Measurements from ENCODE around the gene CEBPE.

Gene CEBPE

DNA sequence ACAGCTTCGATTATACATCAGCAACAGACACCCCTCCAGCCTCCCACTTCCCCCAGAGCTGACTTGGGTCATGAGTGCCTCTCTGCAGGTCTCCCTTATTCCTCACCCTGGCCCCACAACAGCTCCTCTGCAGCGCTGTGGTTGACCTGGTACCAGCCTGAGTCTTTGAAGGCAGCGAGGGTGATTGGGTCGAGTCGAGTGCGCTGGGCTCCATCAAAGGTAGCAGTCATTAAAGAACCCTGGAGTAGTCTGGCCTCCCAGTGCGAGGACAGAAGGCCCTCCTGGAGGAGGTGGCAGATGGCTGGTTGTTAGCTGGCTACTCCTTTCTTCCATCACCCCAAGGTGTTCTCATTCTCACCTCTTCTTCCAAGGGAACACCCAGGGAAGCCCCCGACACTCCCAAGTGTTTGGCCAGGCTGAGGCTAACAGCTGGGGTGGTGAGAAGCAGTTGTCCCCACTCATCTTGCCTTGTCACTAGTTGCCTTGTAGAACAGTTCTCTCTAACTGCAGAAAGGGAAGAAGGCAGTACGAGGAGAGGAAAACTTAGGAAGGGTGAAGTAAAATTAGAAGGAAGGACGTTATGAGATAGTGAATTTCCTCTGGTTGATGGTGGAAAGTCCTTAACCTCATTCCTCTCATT lies 16.9 kb downstream of the CEBPE start:
- DNase-seq, result no peak

DNA sequence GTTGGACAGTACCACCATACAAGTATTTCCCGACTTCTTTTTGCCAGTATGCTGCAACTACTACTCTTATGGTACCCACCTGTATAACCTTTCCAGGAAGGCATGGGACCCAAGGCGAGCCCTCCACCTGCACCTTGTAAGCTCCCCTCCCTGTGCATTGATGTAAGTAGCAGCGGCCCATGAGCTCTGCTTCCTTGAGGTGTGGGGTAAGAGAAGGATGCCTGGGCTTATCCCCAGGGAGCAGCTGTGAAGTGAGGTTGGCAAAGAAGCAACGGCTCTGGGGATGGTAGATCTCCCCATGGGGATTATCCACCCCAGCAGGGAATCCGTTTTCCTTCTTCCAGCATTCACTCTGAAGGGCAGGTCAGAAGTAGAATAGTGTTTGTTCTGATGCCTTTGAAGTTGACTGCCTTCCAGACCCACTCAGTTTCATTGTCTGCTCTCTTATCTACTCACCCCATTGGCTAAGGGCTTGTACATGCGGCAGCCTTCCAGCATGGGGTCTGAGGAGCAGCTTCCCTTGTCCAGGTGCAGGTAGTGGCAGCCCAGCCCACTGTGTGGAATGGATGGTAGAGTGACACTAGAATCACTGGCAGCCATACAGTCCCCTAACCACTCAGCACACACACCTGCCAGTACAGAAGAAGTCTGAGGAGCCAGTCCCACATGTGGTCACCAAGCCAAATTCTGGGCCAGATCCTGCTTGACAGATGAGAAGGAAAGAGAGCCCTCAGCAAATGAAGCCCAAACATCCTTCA lies 17.7 kb downstream of the CEBPE start:
- DNase-seq, result peak in 1 of 2 experiments; percentile 38

GRCh38 chr14:23099212-23099861 lies 19.7 kb downstream of the CEBPE start:
- DNase-seq, result peak in 1 of 2 experiments; percentile 44

DNA sequence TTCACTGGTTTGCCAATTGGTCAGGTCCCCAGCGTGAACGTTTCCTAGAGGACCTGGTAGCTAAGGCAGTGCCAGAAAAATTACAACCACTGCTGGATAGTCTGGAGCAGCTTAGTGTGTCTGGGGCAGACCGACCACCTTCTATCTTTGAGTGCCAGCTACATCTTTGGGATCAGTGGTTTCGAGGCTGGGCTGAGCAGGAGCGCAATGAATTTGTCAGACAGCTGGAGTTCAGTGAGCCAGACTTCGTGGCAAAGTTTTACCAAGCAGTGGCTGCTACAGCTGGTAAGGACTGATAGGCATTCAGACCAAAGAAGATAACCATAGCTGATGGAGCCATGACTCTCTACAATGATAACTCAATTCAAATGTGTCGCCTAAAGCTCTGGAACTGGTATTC lies 21.3 kb downstream of the CEBPE start:
- no peak for DNase-seq

- no peak for DNase-seq
These were observed 23.6 kb downstream of the CEBPE start, which contains the start of gene C14orf119 for GRCh38 chr14:23095196-23096108. Gene C14orf119, plus strand, starts transcription at chr14:23095505. Its CDS starts 2,154 bp downstream, at chr14:23097659.

- no peak for DNase-seq
These were observed 24.3 kb downstream of the CEBPE start, which contains the start of gene ACIN1 for GRCh38 chr14:23094666-23095195. Gene ACIN1, minus strand, starts transcription at chr14:23095136. Its CDS starts 24 bp downstream, at chr14:23095112.

DNA sequence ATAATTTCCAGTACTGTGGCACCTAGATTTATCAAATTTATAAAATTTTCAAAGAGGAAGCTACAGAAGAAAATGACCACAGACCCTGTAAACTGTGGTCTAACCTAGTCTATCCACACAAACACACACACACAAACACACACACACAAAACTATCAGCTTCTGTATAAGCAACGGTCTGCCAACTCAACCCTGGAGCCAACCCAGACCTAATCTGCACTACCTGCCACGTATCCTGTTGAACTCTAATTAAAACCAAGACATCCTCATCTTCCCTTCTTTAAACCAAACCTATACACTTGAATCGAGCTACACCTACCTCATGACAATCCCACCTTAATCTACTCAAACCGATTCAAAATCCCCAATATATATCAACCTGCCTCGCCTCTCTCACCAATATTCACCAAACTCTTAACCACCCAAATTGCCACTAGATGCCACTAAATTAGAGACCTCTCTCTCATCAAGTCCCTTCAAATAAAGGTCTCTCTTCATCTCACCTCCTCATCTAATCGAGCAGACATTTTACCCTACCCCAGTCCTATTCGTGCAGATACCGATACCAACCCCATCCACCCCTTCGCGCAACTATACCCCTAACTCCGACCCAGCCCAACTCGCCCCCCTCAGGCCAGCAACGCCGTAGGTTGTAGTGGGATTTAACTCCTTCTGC lies 24.9 kb downstream of the CEBPE start:
- DNase-seq, result no peak

- no peak for DNase-seq
These were observed 25.5 kb downstream of the CEBPE start for GRCh38 chr14:23093526-23093925.

DNA sequence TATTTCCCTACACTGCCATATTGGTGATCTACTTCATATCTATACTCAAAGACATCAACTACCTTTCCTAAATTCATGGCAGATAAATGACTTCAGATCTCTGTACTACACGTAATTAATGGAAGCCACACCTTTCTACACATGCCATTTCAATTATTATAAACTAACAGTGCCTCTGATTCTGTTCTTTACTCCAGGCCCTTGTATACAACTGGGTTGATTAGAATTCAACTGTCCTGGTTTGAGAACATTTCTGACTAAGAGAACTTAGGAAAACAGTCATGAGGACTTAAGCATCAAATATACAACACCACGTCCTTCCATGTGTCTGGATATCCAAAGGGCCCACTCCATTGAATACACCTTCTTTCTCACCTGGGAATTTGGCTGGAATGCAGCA lies 26.0 kb downstream of the CEBPE start:
- DNase-seq, result no peak

DNA sequence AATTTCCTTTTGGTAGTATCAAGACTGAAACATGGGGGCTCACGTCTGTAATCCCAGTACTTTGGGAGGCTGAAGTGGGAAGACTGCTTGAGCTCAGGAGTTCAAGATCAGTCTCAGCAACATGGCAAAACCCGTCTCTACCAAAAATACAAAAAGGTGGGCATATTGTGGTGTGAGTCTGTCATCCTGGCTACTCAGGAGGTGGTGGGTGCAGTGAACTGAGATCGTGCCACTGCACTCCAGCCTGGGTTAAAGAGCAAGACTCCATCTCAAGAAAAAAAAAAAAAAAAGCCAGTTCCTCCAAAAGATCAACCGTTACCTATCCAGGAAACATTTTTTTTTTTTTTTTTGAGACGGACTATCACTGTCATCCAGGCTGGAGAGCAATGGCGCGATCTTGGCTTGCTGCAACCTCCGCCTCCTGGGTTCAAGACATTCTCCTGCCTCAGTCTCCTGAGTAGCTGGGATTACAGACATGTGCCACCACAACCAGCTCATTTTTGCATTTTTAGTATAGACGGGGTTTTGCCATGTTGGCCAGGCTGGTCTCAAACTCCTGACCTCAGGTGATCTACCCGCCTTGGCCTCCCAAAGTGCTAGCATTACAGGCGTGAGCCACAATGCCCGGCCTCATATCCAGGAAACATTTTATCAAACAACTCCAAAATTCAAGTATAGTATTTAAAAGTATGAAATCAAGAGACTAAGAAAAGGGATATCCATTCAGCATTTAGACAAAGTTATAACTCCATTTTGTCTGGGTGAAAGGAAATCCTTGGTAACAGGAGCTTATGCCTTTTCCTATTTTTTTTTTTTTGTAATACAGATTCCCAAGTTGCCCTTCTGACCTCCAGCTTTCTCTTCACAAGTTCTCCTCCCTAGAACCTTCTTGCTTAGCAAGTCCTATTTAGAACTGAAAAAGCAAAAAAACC lies 27.5 kb downstream of the CEBPE start:
- DNase-seq, result no peak

DNA sequence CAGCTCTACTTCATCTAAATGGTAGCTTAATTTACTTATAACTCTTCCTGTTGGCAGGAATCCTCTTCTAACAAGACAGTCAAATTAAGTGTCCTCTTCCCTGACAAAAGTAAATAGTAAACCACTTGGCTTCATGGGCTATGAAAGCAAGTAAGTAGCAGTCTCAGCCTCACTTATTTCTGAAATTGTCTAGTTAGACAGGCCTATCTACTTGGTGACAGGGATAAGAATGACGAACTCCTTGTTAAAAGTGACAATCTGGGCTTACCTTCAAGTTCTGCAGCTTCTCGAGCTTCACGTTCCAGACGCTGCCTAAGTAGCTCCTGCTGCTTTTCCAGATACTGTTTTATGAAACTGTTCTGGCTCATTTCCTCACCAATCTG lies 28.8 kb downstream of the CEBPE start:
- no peak for DNase-seq

DNA sequence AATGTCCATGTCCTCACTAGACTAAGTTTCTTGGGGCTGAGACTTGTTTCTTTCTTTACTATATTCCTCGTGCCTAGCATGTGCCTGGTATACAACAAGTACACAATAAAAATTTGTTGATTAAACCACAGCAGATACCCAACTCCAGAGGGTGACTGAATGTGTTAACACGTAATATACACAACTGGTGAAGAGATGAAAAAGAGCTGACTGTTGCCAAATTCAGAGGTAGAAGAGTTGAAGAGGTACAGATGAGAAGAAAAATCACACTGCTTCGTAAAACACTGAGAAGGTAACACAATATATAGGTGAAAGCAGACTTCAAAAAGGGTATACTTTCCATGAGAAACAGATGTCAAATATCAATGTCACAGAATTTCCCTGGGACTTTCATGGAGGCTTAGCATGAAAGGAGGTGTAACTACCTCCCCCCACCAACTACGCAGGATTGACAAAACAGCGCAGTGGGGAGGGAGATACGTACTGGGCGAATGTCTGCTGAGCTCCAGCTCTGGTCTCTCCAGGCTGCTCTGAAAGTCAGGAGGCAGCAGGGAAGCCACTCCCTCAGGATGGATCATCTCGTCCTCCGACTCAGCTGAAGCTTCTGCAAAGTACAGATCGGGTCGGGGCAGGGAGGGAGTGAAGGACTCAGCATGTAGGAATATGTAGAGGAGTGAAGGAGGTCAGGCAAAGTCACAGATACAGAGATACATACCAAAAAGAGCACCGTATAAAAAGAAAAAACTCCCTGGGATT lies 29.4 kb downstream of the CEBPE start:
- DNase-seq, result no peak

DNA sequence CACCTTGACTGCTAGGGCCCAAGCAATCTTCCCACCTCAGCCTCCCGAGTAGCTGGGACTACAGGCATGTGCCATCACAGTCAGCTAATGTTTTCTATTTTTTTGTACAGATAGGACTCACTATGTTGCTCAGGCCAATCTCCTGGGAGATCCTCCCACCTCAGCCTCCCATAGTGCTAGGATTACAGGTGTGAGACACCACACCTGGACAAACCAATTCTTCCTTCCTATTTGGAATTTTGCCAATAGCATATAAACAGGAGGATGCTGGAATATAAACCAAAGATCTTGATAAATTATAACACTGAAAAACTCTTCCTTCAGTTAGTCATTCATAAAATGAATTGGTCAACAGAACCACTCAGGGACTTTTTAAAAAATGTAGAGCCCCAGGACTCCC lies 32.5 kb downstream of the CEBPE start:
- no peak for DNase-seq

DNA sequence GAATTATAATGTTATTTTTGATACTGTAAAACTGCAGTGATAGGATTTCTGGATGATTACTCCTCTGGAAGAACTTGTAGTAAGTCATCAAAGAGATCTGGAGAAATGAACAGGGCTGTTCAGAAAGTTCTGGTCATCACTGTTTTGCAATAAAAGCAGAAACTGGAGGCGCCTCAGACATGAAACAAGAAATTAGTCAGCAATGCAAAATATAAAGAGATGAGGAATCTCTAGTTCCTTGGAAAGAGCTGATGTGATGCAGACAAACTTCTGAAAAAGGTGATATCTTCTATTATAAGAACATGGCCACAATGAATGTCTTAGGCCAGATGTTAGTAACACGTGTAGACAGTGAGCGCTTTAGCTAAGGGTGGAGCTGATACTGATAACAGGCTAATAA lies 33.6 kb downstream of the CEBPE start:
- DNase-seq, result no peak

DNA sequence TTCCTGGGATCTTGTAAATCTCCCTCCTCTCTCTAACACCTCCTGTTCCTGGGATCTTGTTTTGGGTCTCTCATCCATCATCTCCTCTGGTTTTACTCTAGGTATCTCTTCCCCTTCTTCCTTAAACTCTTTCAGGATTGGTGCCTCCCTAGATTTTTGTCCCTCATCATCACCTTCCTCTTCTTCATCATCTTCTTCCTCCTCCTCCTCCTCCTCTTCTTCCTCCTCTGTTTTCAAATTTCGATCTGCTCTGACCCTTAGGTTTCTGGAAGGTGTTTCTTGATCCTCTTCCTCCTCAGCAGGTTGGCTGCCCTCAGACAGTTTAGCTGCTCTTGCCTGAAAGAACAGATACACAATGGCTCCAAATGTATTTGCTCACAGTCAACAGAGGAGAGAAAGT lies 38.6 kb downstream of the CEBPE start:
- DNase-seq, result no peak

GRCh38 chr14:23079716-23080115 lies 39.3 kb downstream of the CEBPE start:
- no peak for DNase-seq

- DNase-seq, result no peak
These were observed 40.4 kb downstream of the CEBPE start for GRCh38 chr14:23078692-23079116.

DNA sequence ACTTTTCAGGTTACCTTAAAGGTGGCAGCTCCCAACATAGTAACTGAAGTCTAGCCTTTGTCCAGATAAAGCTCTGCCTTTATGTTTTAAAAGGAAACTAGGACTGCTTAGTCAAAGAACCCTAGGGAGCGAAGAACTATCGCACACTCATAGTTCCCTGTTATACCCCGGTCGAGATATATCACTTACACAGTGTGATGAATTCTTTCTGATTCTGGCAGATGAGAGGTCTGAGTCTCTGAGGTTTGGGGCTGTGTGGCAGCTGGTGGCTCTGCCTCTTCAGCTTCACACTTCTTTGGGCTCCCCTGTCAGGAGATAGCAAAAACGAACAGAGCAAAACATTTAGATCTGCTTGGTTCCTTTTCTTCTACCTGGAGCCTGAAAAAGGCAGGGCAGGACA lies 41.1 kb downstream of the CEBPE start:
- no peak for DNase-seq

DNA sequence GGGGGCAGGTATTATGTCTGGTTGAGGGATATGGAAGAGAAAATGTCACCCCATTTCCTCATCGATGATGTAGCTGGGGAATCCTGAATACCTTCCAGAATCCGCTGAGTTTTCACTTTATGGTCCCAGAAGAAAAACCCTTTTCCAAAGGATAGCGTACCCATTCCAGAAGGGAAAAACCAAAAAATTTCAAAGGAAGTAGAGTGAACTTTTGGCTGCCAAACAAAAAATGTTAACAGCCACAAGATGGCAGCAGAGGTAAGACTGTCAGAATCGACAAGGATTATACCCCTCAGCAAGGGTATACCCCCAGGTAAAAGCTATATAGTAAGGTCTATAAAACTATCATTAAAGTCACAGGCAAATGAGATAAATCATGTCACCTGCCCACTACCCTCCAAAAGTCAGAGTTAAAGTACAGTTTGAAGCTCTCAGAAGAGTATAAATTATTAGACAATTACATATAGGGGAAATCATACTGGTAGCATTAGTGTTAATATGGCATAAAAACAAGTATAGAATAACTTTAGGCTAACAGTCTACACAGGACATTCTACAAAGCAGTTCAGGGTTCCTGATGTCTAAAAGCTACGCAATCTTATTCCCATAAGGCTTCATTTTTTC lies 42.2 kb downstream of the CEBPE start:
- no peak for DNase-seq

DNA sequence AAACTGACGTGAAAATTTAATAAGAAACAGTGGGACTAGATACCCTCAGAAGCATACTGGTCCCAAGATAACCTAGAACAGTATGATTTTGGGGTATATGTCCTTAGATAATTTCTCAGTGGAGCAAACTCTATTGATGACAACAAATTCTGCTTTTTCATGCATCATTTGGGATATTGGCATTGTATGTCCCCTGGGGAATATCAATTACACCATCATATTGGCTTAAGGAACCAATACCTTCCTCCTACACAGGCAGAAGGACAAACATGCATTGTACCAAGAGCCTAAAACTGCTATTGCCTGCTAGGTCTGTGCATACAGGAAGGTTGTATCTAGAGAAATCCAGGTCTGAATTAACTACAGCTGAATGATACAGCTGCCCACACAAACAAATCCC lies 44.1 kb downstream of the CEBPE start:
- no peak for DNase-seq
